IMR-90 (cell line): Measurements from ENCODE around the gene CMTM6. TPM values are rescaled to one million over a fixed set of nuclear protein-coding genes. Genes with fewer than 3 reads are reported as not detected.

Experiments used
- ATAC-seq: fragments of 200-7000 bp; cut with Tn5 transposase; 2 replicates; pipeline ENCODE4 v1.9.1; 2020; ENCODE audit warnings: low read depth, mild to moderate bottlenecking, moderate library complexity
- BruUV-seq: library from RNA; stranded (reverse); fragments of 400-500 nt; replicated peaks from 2 replicates; lab custom pipeline; 2021; lab: Mats Ljungman, UMichigan
- CTCF ChIA-PET: fragments of 300-600 bp; formaldehyde crosslinking; extraction: SDS; loops from one replicate; lab custom pipeline; 2021; ENCODE audit warnings: antibody characterized with exemption; lab: Yijun Ruan, JAX
- POLR2A ChIA-PET: fragments of 300-600 bp; sonication (Branson Sonifier 250); formaldehyde crosslinking; loops from one replicate; lab custom pipeline; 2022; ENCODE audit warnings: antibody characterized with exemption; ENCODE audit not compliant: unreplicated experiment; lab: Charles Lee
- DNase-seq: peaks from one replicate; pipeline ENCODE4 v3.0.0; 2013
- H2AFZ ChIP-seq: replicated peaks from 2 replicates; pipeline ENCODE3; 2013; ENCODE audit warnings: low read length, mild to moderate bottlenecking; ENCODE audit not compliant: poor library complexity
- H2AK5ac ChIP-seq: 2 replicates; pipeline ENCODE4 v1.6.1; 2013; ENCODE audit warnings: low read depth, low read length, inconsistent platforms
- H2AK9ac ChIP-seq: replicated peaks from 2 replicates; pipeline ENCODE3; 2013; ENCODE audit warnings: mild to moderate bottlenecking, low read depth, low read length, moderate library complexity; ENCODE audit not compliant: poor library complexity
- H2BK120ac ChIP-seq: 2 replicates; pipeline ENCODE4 v1.6.1; 2013; ENCODE audit warnings: low read depth, low read length, inconsistent platforms
- H2BK15ac ChIP-seq: 3 replicates; pipeline ENCODE4 v1.6.1; 2013; ENCODE audit warnings: low read depth, low read length, inconsistent platforms
- H2BK20ac ChIP-seq: 2 replicates; pipeline ENCODE4 v1.6.1; 2013; ENCODE audit warnings: low read depth, mild to moderate bottlenecking, inconsistent platforms, low read length, moderate library complexity
- H2BK5ac ChIP-seq: 2 replicates; pipeline ENCODE4 v1.6.1; 2013; ENCODE audit warnings: mild to moderate bottlenecking, low read depth, low read length, inconsistent platforms; ENCODE audit not compliant: poor library complexity, severe bottlenecking
- H3K14ac ChIP-seq: replicated peaks from 2 replicates; pipeline ENCODE4 v1.6.1; 2013; ENCODE audit warnings: low read depth, low read length, inconsistent platforms
- H3K18ac ChIP-seq: 2 replicates; pipeline ENCODE4 v1.6.1; 2013; ENCODE audit warnings: low read depth, low read length, control low read depth
- H3K23ac ChIP-seq: 2 replicates; pipeline ENCODE4 v1.6.1; 2013; ENCODE audit warnings: low read depth, low read length, inconsistent platforms
- H3K27ac ChIP-seq: 2 replicates; pipeline ENCODE4 v1.5.1; 2013; ENCODE audit warnings: mild to moderate bottlenecking, control low read depth, low read length; ENCODE audit not compliant: insufficient read depth
- H3K27me3 ChIP-seq: 2 replicates; pipeline ENCODE4 v1.6.1; 2013; ENCODE audit warnings: low read length; ENCODE audit not compliant: control insufficient read depth, insufficient read depth
- H3K36me3 ChIP-seq: 2 replicates; pipeline ENCODE4 v1.6.1; 2013; ENCODE audit warnings: low read length, mixed read lengths; ENCODE audit not compliant: control insufficient read depth, insufficient read depth
- H3K4ac ChIP-seq: 2 replicates; pipeline ENCODE4 v1.6.1; 2013; ENCODE audit warnings: low read depth, low read length, inconsistent platforms
- H3K4me1 ChIP-seq: 2 replicates; pipeline ENCODE4 v1.6.1; 2013; ENCODE audit warnings: low read length, mixed read lengths; ENCODE audit not compliant: control insufficient read depth, insufficient read depth
- H3K4me2 ChIP-seq: 2 replicates; pipeline ENCODE4 v1.6.1; 2013; ENCODE audit warnings: low read depth, mild to moderate bottlenecking, control low read depth, low read length, moderate library complexity
- H3K4me3 ChIP-seq: 2 replicates; pipeline ENCODE4 v1.5.1; 2013; ENCODE audit warnings: low read depth, mild to moderate bottlenecking, control low read depth, low read length, moderate library complexity; ENCODE audit not compliant: insufficient read depth
- H3K56ac ChIP-seq: 2 replicates; pipeline ENCODE4 v1.6.1; 2013; ENCODE audit warnings: low read length, inconsistent platforms; ENCODE audit not compliant: insufficient read depth; ENCODE audit errors: extremely low read depth
- H3K79me1 ChIP-seq, 2 experiments: 2 replicates each; pipeline ENCODE4 v1.6.1; 2013; ENCODE audit warnings: low read length in 2 of 2, inconsistent platforms in 1 of 2, low read depth in 1 of 2
- H3K9ac ChIP-seq: 2 replicates; pipeline ENCODE4 v1.6.1; 2013; ENCODE audit warnings: low read depth, low read length, control low read depth
- H3K9me1 ChIP-seq: 2 replicates; pipeline ENCODE4 v1.6.1; 2013; ENCODE audit warnings: low read length, inconsistent platforms; ENCODE audit not compliant: insufficient read depth
- H3K9me3 ChIP-seq: 2 replicates; pipeline ENCODE4 v1.6.1; 2013; ENCODE audit warnings: low read length; ENCODE audit not compliant: control insufficient read depth, insufficient read depth
- H4K20me1 ChIP-seq: 2 replicates; pipeline ENCODE4 v1.6.1; 2013; ENCODE audit warnings: low read length, inconsistent platforms; ENCODE audit not compliant: insufficient read depth
- H4K5ac ChIP-seq: 2 replicates; pipeline ENCODE4 v1.6.1; 2013; ENCODE audit warnings: mild to moderate bottlenecking, low read depth, low read length, control low read depth
- H4K8ac ChIP-seq, 2 experiments: 2 replicates each; pipeline ENCODE4 v1.6.1; 2013; ENCODE audit warnings: low read depth in 2 of 2, low read length in 2 of 2, control low read depth in 1 of 2, inconsistent platforms in 1 of 2
- H4K91ac ChIP-seq: 2 replicates; pipeline ENCODE4 v1.6.1; 2013; ENCODE audit warnings: low read depth, low read length, inconsistent platforms; ENCODE audit not compliant: insufficient read depth
- CTCF ChIP-seq: conservative IDR thresholded peaks from 2 replicates; pipeline ENCODE4 v1.5.1; 2012; ENCODE audit warnings: mild to moderate bottlenecking, low read depth, low read length, improper control_type of control experiment
- FOS ChIP-seq: fragments of 150-350 bp; IDR thresholded peaks from 2 replicates; pipeline ENCODE4 v1.6.1; 2016; ENCODE audit warnings: low read depth, low read length
- MAZ ChIP-seq: IDR thresholded peaks from 2 replicates; pipeline ENCODE4 v1.6.1; 2012; ENCODE audit warnings: low read depth, mild to moderate bottlenecking, low read length, improper control_type of control experiment, moderate library complexity, borderline replicate concordance
- NFE2L2 ChIP-seq: fragments of 150-350 bp; IDR thresholded peaks from 2 replicates; pipeline ENCODE4 v1.6.1; 2016; ENCODE audit warnings: low read depth, mild to moderate bottlenecking, low read length
- POLR2A ChIP-seq: IDR thresholded peaks from 2 replicates; pipeline ENCODE4 v1.6.1; 2012; ENCODE audit warnings: mild to moderate bottlenecking, low read depth, low read length
- RCOR1 ChIP-seq: IDR thresholded peaks from 2 replicates; pipeline ENCODE4 v1.6.1; 2012; ENCODE audit warnings: mild to moderate bottlenecking, low read length, improper control_type of control experiment; ENCODE audit not compliant: insufficient replicate concordance
- WGBS, 2 experiments: methylation state at CpG; one replicate each; pipeline versions ENCODE4 v1.1.5 to v1.1.7; 2013; ENCODE audit warnings: missing lambda C conversion rate in 2 of 2; ENCODE audit not compliant: insufficient read length in 1 of 2; ENCODE audit errors: extremely low coverage in 2 of 2; 5-methylcytosine and 5-hydroxymethylcytosine counted together
- dilution Hi-C: fragments of 300-500 bp; cut with HindIII; formaldehyde crosslinking; loops from one replicate; pipeline ENCODE4 v1.14.3; 2018; ENCODE audit warnings: low sequenced_read_pairs; ENCODE audit not compliant: unreplicated experiment
- in situ Hi-C: fragments of 300-500 bp; cut with MboI; formaldehyde crosslinking; loops from 3 replicates; pipeline ENCODE4 v1.14.3; 2019; ENCODE audit warnings: low sequenced_read_pairs, inconsistent platforms, mixed read lengths
- intact Hi-C: fragments of 100-400 bp; cut with micrococcal nuclease; formaldehyde crosslinking; loops from 2 replicates; pipeline ENCODE4 v1.10.0; 2022
- polyA plus RNA-seq, 3 experiments: library from polyadenylated mRNA; depleted of rRNA; stranded (reverse); fragments of >200 nt; gene quantifications; 2 replicates each; pipeline ENCODE4 v1.2.3, GENCODE V29; 2012; ENCODE audit warnings: low replicate concordance in 1 of 3
- total RNA-seq: library from RNA; depleted of rRNA; stranded (reverse); fragments of >200 nt; gene quantifications from 2 replicates; pipeline ENCODE4 v1.2.3, GENCODE V29; 2012
- TF ChIP-seq, protein P1 (sequence below): fragments of 150-350 bp; IDR thresholded peaks from 2 replicates; pipeline ENCODE4 v1.6.1; 2016; ENCODE audit warnings: low read depth, mild to moderate bottlenecking, low read length, moderate library complexity, borderline replicate concordance
- TF ChIP-seq, protein P2 (sequence below): fragments of 150-350 bp; IDR thresholded peaks from 2 replicates; pipeline ENCODE4 v1.6.1; 2017; ENCODE audit warnings: mild to moderate bottlenecking, antibody characterized with exemption, low read length, low read depth

Gene CMTM6
- total and polyA plus RNA-seq, 2 of the 4 experiments (the other 2 are of a cell fraction): 29.4 to 36.6 TPM

DNA sequence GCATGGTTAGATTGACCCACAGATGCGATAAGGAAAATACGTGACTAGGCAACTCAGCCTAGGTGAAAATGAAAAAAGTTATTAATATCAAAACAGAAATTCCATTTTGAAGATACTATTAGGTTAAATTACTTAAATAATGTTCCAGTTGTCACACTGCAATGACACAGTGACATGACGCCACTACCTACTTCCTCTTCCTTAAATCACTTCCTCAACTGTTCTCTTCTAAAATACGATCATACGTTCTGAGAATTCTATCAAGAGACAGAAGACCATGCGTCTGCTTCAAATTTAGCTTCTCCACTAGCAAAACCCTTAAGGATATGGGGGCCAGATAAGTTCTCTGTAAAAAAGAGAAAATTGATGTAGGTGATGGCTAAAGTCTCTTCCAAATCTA is 18.2 kb downstream of the CMTM6 start:
- no peak overlapping the region for H4K5ac ChIP-seq
- TF ChIP-seq CTCF (no peak), POLR2A (no peak), FOS (no peak), NFE2L2 (no peak), MAZ (no peak), RCOR1 (no peak)
- TF ChIP-seq, protein P1, sequence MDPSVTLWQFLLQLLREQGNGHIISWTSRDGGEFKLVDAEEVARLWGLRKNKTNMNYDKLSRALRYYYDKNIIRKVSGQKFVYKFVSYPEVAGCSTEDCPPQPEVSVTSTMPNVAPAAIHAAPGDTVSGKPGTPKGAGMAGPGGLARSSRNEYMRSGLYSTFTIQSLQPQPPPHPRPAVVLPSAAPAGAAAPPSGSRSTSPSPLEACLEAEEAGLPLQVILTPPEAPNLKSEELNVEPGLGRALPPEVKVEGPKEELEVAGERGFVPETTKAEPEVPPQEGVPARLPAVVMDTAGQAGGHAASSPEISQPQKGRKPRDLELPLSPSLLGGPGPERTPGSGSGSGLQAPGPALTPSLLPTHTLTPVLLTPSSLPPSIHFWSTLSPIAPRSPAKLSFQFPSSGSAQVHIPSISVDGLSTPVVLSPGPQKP: no peak
- TF ChIP-seq, protein P2, sequence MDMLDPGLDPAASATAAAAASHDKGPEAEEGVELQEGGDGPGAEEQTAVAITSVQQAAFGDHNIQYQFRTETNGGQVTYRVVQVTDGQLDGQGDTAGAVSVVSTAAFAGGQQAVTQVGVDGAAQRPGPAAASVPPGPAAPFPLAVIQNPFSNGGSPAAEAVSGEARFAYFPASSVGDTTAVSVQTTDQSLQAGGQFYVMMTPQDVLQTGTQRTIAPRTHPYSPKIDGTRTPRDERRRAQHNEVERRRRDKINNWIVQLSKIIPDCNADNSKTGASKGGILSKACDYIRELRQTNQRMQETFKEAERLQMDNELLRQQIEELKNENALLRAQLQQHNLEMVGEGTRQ: no peak
- no peak overlapping the region for H3K18ac ChIP-seq
- POLR2A ChIA-PET: interaction anchor here (0.7 kb wide), 1 partner anchor 12 kb away, joined by 6 read pairs; no protein-coding TSS in a partner anchor
- H2AK5ac ChIP-seq: no peak overlapping the region
- no peaks in the 10 kb centered on the region for H3K9me1 ChIP-seq
- no CpG with 5 or more reads among the region's 6 CpGs for WGBS, 2 experiments
- H3K36me3 ChIP-seq: peaks cover 12% of the 10 kb centered on the region
- intact Hi-C loops: no loop called here
- no peak overlapping the region for H4K8ac ChIP-seq
- H3K4me2 ChIP-seq: no peak overlapping the region
- CTCF ChIA-PET: interaction anchor here (1.5 kb wide), 1 partner anchor 15 kb away, joined by 4 read pairs; no protein-coding TSS in a partner anchor
- no peak overlapping the region for H3K27ac ChIP-seq
- H3K9me3 ChIP-seq: no peaks in the 10 kb centered on the region
- no peak overlapping the region for H3K9ac ChIP-seq
- no TSS peak for BruUV-seq
- H2BK15ac ChIP-seq: no peak overlapping the region
- in situ Hi-C loops: no loop called here
- no peak overlapping the region for H3K4ac ChIP-seq
- no peaks in the 10 kb centered on the region for H3K4me1 ChIP-seq
- ATAC-seq (no peak), DNase-seq (no peak)
- peaks cover 12 to 21% of the 10 kb centered on the region in 2 experiments for H3K79me1 ChIP-seq
- H2AFZ ChIP-seq: no peak overlapping the region
- H4K91ac ChIP-seq: no peak overlapping the region
- H3K14ac ChIP-seq: no peak overlapping the region
- H3K56ac ChIP-seq: no peak overlapping the region
- H2BK5ac ChIP-seq: no peak overlapping the region
- H2AK9ac ChIP-seq: no peak overlapping the region
- H3K23ac ChIP-seq: no peak overlapping the region
- no peaks in the 10 kb centered on the region for H3K27me3 ChIP-seq
- no peaks in the 10 kb centered on the region for H4K20me1 ChIP-seq
- dilution Hi-C loops: no loop called here
- H2BK120ac ChIP-seq: no peak overlapping the region
- no peak overlapping the region for H3K4me3 ChIP-seq
- H2BK20ac ChIP-seq: no peak overlapping the region
